Measurements from ENCODE around the gene EFCAB8. TPM values are rescaled to one million over a fixed set of nuclear protein-coding genes. Genes with fewer than 3 reads are reported as not detected.

EFCAB8 gene
- total RNA-seq, 1 experiment from 2014 or later: not detected

GRCh38 chr20:32986331-32986966 is 127.7 kb downstream of the EFCAB8 start:
- no peak for TF ChIP-seq EZH2 (IDR thresholded peaks at IDR 0.05; ENCODE audit: low read depth)
- TF ChIP-seq, protein P1, sequence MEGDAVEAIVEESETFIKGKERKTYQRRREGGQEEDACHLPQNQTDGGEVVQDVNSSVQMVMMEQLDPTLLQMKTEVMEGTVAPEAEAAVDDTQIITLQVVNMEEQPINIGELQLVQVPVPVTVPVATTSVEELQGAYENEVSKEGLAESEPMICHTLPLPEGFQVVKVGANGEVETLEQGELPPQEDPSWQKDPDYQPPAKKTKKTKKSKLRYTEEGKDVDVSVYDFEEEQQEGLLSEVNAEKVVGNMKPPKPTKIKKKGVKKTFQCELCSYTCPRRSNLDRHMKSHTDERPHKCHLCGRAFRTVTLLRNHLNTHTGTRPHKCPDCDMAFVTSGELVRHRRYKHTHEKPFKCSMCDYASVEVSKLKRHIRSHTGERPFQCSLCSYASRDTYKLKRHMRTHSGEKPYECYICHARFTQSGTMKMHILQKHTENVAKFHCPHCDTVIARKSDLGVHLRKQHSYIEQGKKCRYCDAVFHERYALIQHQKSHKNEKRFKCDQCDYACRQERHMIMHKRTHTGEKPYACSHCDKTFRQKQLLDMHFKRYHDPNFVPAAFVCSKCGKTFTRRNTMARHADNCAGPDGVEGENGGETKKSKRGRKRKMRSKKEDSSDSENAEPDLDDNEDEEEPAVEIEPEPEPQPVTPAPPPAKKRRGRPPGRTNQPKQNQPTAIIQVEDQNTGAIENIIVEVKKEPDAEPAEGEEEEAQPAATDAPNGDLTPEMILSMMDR (conservative IDR thresholded peaks at IDR 0.05): no peak
- DNase-seq: no peak
- no peaks in the 10 kb centered on the region for H3F3A ChIP-seq (ENCODE audit: insufficient read depth, low read depth)
- H3K27ac ChIP-seq: no peak overlapping the region
- CTCF ChIA-PET: no interaction called here
- H3K4me1 ChIP-seq (replicated peaks; ENCODE audit: insufficient read depth): no peaks in the 10 kb centered on the region
- no peak overlapping the region for H2AFZ ChIP-seq
- H3K79me2 ChIP-seq (ENCODE audit: low read depth): no peaks in the 10 kb centered on the region
- peaks cover 70% of the 10 kb centered on the region for H3K27me3 ChIP-seq (ENCODE audit: insufficient read depth, low read depth)
- no peak overlapping the region for H3K4me2 ChIP-seq
- POLR2A ChIA-PET (ENCODE audit: unreplicated experiment): no interaction called here
- BruUV-seq (replicated peaks): no TSS peak
- no peak overlapping the region for H3K4me3 ChIP-seq
- no peaks in the 10 kb centered on the region for H3K36me3 ChIP-seq (ENCODE audit: low read depth)
- intact Hi-C loops (cut with micrococcal nuclease; ENCODE audit: unreplicated experiment): no loop called here
- H3K9me3 ChIP-seq (ENCODE audit: insufficient read depth, low read depth): no peaks in the 10 kb centered on the region
- H3K9me2 ChIP-seq (ENCODE audit: insufficient read depth): no peaks in the 10 kb centered on the region
- H4K20me1 ChIP-seq (ENCODE audit: insufficient read depth): no peaks in the 10 kb centered on the region

DNA sequence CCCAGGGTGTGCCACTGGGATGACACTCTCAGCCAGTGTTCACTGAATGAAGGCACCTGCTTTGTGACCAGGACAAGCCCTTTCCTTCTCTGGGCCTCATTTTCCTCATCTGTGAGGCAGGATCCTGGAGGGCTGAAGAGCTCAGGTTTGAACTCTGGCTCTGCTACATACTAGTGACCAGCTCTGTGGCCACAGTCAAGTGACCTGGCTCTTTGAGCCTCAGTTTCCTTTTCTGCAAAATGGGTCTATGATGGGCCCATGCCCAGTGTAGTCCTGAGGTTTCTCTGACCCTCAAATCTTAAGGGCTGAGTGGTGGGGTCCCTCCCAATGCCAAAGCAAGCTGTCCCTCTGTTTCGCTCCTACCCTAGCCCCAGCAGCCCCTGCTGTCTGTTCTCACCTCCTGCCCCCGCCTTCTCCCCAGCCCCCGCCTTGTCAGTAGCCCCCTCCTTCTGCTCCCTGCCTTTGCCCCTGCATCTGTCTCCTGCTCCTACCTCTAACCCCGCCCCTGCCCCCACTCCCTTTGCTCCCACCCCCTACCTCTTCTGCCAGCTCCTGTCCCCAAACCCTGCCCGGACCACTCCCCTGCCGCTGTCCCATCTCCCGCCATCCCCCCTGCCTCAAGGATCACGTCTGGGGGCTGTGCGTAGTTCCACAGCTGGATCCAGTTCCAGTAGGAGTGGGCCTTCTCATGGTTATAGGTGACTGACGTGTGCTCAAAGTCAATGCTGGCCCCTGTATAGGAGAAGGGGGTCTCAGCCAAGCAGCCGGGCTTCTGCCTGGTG is 128.5 kb downstream of the EFCAB8 start:
- H3K9me3 ChIP-seq (ENCODE audit: insufficient read depth, low read depth): no peaks in the 10 kb centered on the region
- H3K4me1 ChIP-seq (replicated peaks; ENCODE audit: insufficient read depth): no peaks in the 10 kb centered on the region
- peaks cover 75% of the 10 kb centered on the region for H3K27me3 ChIP-seq (ENCODE audit: insufficient read depth, low read depth)
- no peak overlapping the region for H3K4me3 ChIP-seq
- ChIA-PET CTCF (no interaction called here), POLR2A (ENCODE audit: unreplicated experiment) (no interaction called here)
- H3K36me3 ChIP-seq (ENCODE audit: low read depth): no peaks in the 10 kb centered on the region
- H3K9me2 ChIP-seq (ENCODE audit: insufficient read depth): no peaks in the 10 kb centered on the region
- no peak for DNase-seq
- no peaks in the 10 kb centered on the region for H3F3A ChIP-seq (ENCODE audit: insufficient read depth, low read depth)
- intact Hi-C loops (cut with micrococcal nuclease; ENCODE audit: unreplicated experiment): no loop called here
- TF ChIP-seq, protein P1 (conservative IDR thresholded peaks at IDR 0.05): no peak
- TF ChIP-seq EZH2 (IDR thresholded peaks at IDR 0.05; ENCODE audit: low read depth): no peak
- H3K27ac ChIP-seq: no peak overlapping the region
- H3K4me2 ChIP-seq: no peak overlapping the region
- no peaks in the 10 kb centered on the region for H3K79me2 ChIP-seq (ENCODE audit: low read depth)
- H4K20me1 ChIP-seq (ENCODE audit: insufficient read depth): no peaks in the 10 kb centered on the region
- no peak overlapping the region for H2AFZ ChIP-seq
- BruUV-seq (replicated peaks): no TSS peak

DNA sequence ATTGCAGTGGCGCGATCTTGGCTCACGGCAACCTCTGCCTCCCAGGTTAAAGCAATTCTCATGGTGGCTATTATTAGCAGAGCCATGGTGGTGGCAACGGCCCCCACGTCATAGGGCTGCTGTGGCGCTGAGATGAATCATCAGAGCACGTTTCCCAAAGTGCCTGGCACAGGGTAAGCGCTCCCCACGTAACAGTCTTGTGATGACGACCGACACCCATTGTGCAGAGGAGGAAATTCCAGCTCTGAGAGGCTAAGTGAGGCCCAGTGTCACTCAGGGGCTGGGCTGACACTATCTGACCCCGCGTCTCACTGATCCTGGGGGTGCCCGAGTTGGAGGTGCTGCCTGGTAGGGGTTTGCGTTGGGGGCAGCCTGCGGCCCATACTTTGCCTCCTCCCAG is 129.3 kb downstream of the EFCAB8 start:
- H3K36me3 ChIP-seq (ENCODE audit: low read depth): no peaks in the 10 kb centered on the region
- no TSS peak for BruUV-seq (replicated peaks)
- H3K79me2 ChIP-seq (ENCODE audit: low read depth): no peaks in the 10 kb centered on the region
- no peak for TF ChIP-seq EZH2 (IDR thresholded peaks at IDR 0.05; ENCODE audit: low read depth)
- TF ChIP-seq, protein P1 (conservative IDR thresholded peaks at IDR 0.05): no peak
- H3K4me1 ChIP-seq (replicated peaks; ENCODE audit: insufficient read depth): no peaks in the 10 kb centered on the region
- no peak overlapping the region for H3K27ac ChIP-seq
- H4K20me1 ChIP-seq (ENCODE audit: insufficient read depth): no peaks in the 10 kb centered on the region
- H3K27me3 ChIP-seq (ENCODE audit: insufficient read depth, low read depth): peaks cover 80% of the 10 kb centered on the region
- intact Hi-C loops (cut with micrococcal nuclease; ENCODE audit: unreplicated experiment): no loop called here
- POLR2A ChIA-PET (ENCODE audit: unreplicated experiment): no interaction called here
- no peaks in the 10 kb centered on the region for H3F3A ChIP-seq (ENCODE audit: insufficient read depth, low read depth)
- no peak overlapping the region for H2AFZ ChIP-seq
- CTCF ChIA-PET: no interaction called here
- H3K4me2 ChIP-seq: no peak overlapping the region
- no peaks in the 10 kb centered on the region for H3K9me3 ChIP-seq (ENCODE audit: insufficient read depth, low read depth)
- no peak for DNase-seq
- H3K4me3 ChIP-seq: no peak overlapping the region
- no peaks in the 10 kb centered on the region for H3K9me2 ChIP-seq (ENCODE audit: insufficient read depth)
